HepG2 (cell line): ENCODE data around the gene PLXDC2.

ENCODE experiments used
- FOXM1 ChIP-seq: sonication (generic); formaldehyde crosslinking; IDR thresholded peaks from 2 replicates; pipeline ENCODE4 v1.5.0; 2020; ENCODE audit warnings: missing genetic modification reagents
- KDM3A ChIP-seq: IDR thresholded peaks from 2 replicates; pipeline ENCODE4 v1.6.1; 2018; ENCODE audit warnings: low read depth, missing compliant biosample characterization
- MXI1 ChIP-seq: IDR thresholded peaks from 3 replicates; pipeline ENCODE4 v1.6.1; 2012; ENCODE audit warnings: low read depth, low read length, inconsistent platforms, borderline replicate concordance
- RFX5 ChIP-seq: IDR thresholded peaks from 2 replicates; pipeline ENCODE4 v1.6.1; 2011; ENCODE audit warnings: low read depth, low read length, improper control_type of control experiment
- SATB2 ChIP-seq: sonication (generic); formaldehyde crosslinking; IDR thresholded peaks from 2 replicates; pipeline ENCODE4 v1.5.0; 2020; ENCODE audit warnings: missing genetic modification reagents
- ZNF501 ChIP-seq: sonication (generic); formaldehyde crosslinking; IDR thresholded peaks from 2 replicates; pipeline ENCODE4 v1.5.1; 2020; ENCODE audit warnings: mild to moderate bottlenecking, moderate library complexity, missing genetic modification reagents
- TF ChIP-seq, protein P1 (sequence below): IDR thresholded peaks from 2 replicates; pipeline ENCODE4 v1.6.1; 2012; ENCODE audit warnings: inconsistent platforms
- TF ChIP-seq, protein P2 (sequence below): sonication (generic); formaldehyde crosslinking; IDR thresholded peaks from 2 replicates; pipeline ENCODE4 v1.5.0; 2020; ENCODE audit warnings: mild to moderate bottlenecking, missing genetic modification reagents, moderate library complexity

DNA sequence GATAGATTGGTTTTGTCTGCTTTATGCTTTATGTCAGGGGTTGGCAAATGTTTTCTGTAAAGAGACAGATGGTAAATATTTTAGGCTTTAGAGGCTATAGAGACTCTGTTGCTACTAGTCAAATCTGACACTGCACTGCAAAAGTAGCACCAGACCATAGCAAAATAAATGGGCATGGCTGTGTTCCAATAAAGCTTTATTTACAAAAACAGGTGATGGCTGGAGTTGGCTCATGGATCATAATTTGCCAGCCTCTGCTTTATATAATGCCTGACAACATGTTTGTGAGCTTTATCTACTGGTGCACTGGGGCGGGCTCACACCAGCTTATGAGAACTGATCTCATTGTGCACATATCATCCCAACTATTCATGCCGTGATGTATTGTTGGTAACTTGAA, 120.1 kb downstream of the PLXDC2 start:
- TF ChIP-seq, protein P1, sequence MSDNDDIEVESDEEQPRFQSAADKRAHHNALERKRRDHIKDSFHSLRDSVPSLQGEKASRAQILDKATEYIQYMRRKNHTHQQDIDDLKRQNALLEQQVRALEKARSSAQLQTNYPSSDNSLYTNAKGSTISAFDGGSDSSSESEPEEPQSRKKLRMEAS = no peak
- no peak for TF ChIP-seq KDM3A (CRISPR knock-in tag)
- TF ChIP-seq RFX5 = no peak
- TF ChIP-seq, protein P2, sequence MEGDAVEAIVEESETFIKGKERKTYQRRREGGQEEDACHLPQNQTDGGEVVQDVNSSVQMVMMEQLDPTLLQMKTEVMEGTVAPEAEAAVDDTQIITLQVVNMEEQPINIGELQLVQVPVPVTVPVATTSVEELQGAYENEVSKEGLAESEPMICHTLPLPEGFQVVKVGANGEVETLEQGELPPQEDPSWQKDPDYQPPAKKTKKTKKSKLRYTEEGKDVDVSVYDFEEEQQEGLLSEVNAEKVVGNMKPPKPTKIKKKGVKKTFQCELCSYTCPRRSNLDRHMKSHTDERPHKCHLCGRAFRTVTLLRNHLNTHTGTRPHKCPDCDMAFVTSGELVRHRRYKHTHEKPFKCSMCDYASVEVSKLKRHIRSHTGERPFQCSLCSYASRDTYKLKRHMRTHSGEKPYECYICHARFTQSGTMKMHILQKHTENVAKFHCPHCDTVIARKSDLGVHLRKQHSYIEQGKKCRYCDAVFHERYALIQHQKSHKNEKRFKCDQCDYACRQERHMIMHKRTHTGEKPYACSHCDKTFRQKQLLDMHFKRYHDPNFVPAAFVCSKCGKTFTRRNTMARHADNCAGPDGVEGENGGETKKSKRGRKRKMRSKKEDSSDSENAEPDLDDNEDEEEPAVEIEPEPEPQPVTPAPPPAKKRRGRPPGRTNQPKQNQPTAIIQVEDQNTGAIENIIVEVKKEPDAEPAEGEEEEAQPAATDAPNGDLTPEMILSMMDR (CRISPR knock-in tag) = no peak
- no peak for TF ChIP-seq ZNF501 (CRISPR knock-in tag)
- no peak for TF ChIP-seq SATB2
- TF ChIP-seq MXI1 = no peak
- no peak for TF ChIP-seq FOXM1 (CRISPR knock-in tag)
